ENCODE measurements around the gene RMI1. TPM values are rescaled to one million over a fixed set of nuclear protein-coding genes. Genes with fewer than 3 reads are reported as not detected.

Gene RMI1
- total RNA-seq, 1 donor: 7.8 TPM

DNA sequence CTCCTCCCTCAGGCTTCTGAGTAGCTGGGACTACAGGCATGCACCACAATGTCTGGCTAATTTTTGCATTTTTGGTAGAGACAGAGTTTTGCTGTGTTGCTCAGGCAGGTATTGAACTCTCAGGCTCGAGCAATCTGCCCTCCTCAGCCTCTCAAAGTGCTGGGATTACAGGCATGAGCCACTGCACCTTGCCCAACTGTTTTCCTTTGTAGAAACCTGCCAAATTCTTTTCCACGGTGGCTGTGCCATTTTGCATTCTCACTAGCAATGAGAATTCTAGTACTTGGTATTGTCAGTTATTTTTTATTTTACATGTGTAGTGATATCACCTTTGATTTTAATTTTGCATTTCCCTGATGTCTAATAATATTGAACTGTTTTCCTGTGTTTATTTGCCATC, 7.8 kb downstream of the RMI1 start:
- no peak for DNase-seq (ENCODE audit: low read depth)
- no peak overlapping the region for H3K4me3 ChIP-seq (ENCODE audit: low read depth, low read length)
- TF ChIP-seq, protein P1, sequence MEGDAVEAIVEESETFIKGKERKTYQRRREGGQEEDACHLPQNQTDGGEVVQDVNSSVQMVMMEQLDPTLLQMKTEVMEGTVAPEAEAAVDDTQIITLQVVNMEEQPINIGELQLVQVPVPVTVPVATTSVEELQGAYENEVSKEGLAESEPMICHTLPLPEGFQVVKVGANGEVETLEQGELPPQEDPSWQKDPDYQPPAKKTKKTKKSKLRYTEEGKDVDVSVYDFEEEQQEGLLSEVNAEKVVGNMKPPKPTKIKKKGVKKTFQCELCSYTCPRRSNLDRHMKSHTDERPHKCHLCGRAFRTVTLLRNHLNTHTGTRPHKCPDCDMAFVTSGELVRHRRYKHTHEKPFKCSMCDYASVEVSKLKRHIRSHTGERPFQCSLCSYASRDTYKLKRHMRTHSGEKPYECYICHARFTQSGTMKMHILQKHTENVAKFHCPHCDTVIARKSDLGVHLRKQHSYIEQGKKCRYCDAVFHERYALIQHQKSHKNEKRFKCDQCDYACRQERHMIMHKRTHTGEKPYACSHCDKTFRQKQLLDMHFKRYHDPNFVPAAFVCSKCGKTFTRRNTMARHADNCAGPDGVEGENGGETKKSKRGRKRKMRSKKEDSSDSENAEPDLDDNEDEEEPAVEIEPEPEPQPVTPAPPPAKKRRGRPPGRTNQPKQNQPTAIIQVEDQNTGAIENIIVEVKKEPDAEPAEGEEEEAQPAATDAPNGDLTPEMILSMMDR (IDR thresholded peaks at IDR 0.05; ENCODE audit: insufficient read depth, low read depth, low read length): no peak

DNA sequence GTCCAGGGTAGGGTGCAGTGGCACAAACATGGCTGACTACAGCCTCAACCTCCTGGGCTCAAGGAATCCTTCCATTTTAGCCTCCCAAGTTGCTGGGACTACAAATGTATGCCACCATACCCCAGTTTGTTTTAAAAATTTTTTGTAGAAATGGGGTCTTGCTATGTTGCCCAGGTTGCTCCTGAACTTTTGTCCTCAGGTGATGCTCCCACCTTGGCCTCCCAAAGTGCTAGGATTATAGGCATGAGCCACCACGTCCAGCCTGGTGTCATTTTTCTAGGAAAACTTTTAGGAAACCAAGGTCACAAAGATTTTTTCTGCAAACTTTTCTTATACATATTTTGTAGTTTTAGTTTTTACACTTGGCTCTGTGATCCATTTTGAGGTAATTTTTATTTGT, 10.8 kb downstream of the RMI1 start:
- TF ChIP-seq, protein P1 (IDR thresholded peaks at IDR 0.05; ENCODE audit: insufficient read depth, low read depth, low read length): no peak
- DNase-seq (ENCODE audit: low read depth): no peak
- H3K4me3 ChIP-seq (ENCODE audit: low read depth, low read length): no peak overlapping the region

DNA sequence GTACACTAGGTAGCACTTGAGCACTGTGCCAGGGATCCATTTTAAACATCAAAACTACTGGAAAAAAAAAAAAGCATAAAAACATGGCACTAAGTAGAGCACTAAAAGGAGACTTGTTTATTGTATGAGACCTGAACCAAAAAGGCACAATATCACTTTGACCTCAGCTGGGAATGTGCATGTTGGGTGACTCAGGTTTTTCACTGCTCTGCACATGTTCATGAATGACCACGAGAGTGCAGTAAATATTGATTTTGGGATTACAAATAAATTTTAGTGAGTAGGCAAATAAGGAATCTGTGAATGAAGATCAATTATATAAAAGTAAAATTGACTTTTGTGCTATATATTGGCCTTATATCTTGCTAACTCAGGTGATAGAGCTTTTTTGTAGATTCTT, 11.8 kb downstream of the RMI1 start:
- no peak overlapping the region for H3K4me3 ChIP-seq (ENCODE audit: low read depth, low read length)
- TF ChIP-seq, protein P1 (IDR thresholded peaks at IDR 0.05; ENCODE audit: insufficient read depth, low read depth, low read length): no peak
- DNase-seq (ENCODE audit: low read depth): peak; percentile 41

DNA sequence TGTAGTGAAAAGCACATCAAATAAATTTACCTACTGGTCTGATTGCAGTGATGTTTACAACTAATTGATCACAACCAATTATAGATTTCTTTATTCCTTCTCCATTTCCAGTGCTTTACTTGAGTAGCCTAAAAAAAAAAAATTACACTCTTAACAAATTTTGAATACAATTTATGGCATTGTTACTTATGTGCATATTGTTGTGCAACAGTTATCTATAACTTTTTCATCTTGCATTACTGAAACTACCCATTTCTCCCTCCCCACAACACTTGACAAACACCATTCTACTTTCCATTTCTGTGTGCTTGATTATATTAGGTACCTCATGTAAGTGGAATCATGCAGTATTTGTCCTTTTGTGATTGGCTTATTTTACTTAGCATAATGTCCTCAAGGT, 12.3 kb downstream of the RMI1 start:
- H3K4me3 ChIP-seq (ENCODE audit: low read depth, low read length): no peak overlapping the region
- TF ChIP-seq, protein P1 (IDR thresholded peaks at IDR 0.05; ENCODE audit: insufficient read depth, low read depth, low read length): no peak
- no peak for DNase-seq (ENCODE audit: low read depth)

DNA sequence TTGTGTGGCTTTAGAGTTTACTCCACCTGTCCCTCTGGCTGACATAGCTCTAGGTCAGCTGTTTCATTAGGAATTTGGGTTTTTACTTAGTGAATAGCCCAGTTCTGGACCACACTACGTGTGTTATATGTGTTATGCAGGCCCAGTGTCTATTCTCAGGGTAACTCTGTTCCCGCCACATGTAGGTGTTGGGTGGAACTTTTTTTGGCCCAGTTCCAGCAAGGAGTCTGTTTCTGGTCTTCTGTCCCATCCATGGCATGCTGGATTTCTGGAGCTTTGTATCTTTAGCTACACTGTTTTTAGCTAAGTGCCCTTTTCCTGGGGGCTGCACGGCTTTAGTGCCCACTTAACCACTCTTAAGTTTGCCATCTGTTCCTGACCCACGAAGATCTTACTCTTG, 15.5 kb downstream of the RMI1 start:
- no peak for DNase-seq (ENCODE audit: low read depth)
- H3K4me3 ChIP-seq (ENCODE audit: low read depth, low read length): no peak overlapping the region
- TF ChIP-seq, protein P1 (IDR thresholded peaks at IDR 0.05; ENCODE audit: insufficient read depth, low read depth, low read length): no peak

DNA sequence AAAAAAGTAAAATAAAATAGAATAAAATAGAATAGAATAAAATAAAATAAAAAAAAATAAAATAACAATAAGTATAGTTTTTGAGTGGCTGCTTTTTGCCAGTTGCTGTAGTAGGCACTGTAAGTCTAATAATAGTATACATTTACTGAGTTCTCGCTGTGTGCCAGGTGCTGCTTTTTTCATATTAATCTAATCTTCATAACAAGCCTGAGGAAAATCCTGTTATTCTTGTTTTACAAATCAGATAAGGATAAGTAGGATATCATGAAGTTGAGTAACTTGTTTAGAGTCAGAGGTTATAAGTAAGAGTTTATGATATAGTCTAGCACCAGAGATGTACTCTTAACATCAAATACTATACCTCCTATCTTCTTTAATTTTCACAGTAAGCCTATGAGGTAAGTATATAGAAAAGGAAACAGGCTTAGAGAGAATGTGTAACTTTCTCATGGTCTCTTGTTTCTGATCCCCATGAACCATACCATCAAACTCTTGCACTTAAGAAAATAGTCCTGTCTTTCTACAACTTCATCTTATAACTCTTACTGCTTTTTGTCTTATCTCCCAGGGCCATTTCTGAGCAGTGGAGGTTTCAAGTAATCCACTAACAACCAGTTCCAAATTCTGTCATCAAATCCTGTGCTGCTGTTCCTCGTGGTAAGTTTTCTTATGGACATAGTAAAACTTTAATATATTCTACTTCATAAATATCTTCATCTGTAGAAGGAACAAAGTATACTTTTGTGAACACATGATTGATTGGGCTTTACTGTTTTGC, 18.7 kb downstream of the RMI1 start:
- DNase-seq (ENCODE audit: low read depth): no peak
- H3K4me3 ChIP-seq (ENCODE audit: low read depth, low read length): no peak overlapping the region
- TF ChIP-seq, protein P1 (IDR thresholded peaks at IDR 0.05; ENCODE audit: insufficient read depth, low read depth, low read length): no peak

DNA sequence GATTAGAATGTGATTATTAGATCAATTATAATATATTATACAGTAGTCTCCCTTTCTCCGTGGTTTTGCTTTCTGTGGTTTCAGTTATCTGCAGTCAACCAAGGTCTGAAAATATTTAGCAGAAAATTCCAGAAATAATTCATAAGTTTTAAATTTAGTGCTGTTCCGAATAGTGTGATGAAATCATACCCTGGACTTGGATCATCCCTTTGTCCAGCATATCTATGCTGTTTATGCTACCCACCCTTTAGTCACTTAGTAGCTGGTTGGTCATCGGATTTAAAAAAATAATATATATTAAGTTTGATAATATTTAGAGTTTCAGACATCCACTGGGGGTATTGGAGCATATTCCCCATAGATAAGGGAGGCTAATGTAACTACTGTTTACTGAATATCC, 19.6 kb downstream of the RMI1 start:
- TF ChIP-seq, protein P1 (IDR thresholded peaks at IDR 0.05; ENCODE audit: insufficient read depth, low read depth, low read length): no peak
- H3K4me3 ChIP-seq (ENCODE audit: low read depth, low read length): no peak overlapping the region
- DNase-seq (ENCODE audit: low read depth): peak; percentile 19

All from fibroblast of villous mesenchyme (primary cell).